ENCODE results near the gene ATP6V1G2. TPM values are rescaled to one million over a fixed set of nuclear protein-coding genes. Genes with fewer than 3 reads are reported as not detected.
"Not testable (repeated sequence)": the region's sequence is repeated elsewhere in the genome, so short reads cannot be mapped to it uniquely, and the experiment has no call there.

The ATP6V1G2 gene
- total RNA-seq, 1 experiment from 2014 or later: 0.14 TPM

GRCh38 chr6:31534011-31534410 lies 12.4 kb downstream of the ATP6V1G2 start:
- no peak for DNase-seq (ENCODE audit: low read depth)
- in situ Hi-C loops (cut with HindIII; ENCODE audit: low pct_unique_long_range_greater_than_20kb, low sequenced_read_pairs): no loop called here

- DNase-seq (ENCODE audit: low read depth): no peak
- in situ Hi-C loops (cut with HindIII; ENCODE audit: low pct_unique_long_range_greater_than_20kb, low sequenced_read_pairs): no loop called here
Observed at GRCh38 chr6:31533455-31533841, 13.0 kb downstream of the ATP6V1G2 start.

GRCh38 chr6:31532644-31533454 lies 13.6 kb downstream of the ATP6V1G2 start:
- in situ Hi-C loops (cut with HindIII; ENCODE audit: low pct_unique_long_range_greater_than_20kb, low sequenced_read_pairs): no loop called here
- no peak for DNase-seq (ENCODE audit: low read depth)

GRCh38 chr6:31531771-31532643 lies 14.4 kb downstream of the ATP6V1G2 start:
- no peak for DNase-seq (ENCODE audit: low read depth)
- in situ Hi-C loops (cut with HindIII; ENCODE audit: low pct_unique_long_range_greater_than_20kb, low sequenced_read_pairs): no loop called here

GRCh38 chr6:31531162-31531561 lies 15.2 kb downstream of the ATP6V1G2 start:
- in situ Hi-C loops (cut with HindIII; ENCODE audit: low pct_unique_long_range_greater_than_20kb, low sequenced_read_pairs): no loop called here
- no peak for DNase-seq (ENCODE audit: low read depth)

- DNase-seq (ENCODE audit: low read depth): no peak
- in situ Hi-C loops (cut with HindIII; ENCODE audit: low pct_unique_long_range_greater_than_20kb, low sequenced_read_pairs): no loop called here
Observed at GRCh38 chr6:31530659-31531058, 15.7 kb downstream of the ATP6V1G2 start.

GRCh38 chr6:31529329-31530150 lies 16.9 kb downstream of the ATP6V1G2 start:
- DNase-seq (ENCODE audit: low read depth): no peak
- in situ Hi-C loops (cut with HindIII; ENCODE audit: low pct_unique_long_range_greater_than_20kb, low sequenced_read_pairs): no loop called here

- no peak for DNase-seq (ENCODE audit: low read depth)
- in situ Hi-C loops (cut with HindIII; ENCODE audit: low pct_unique_long_range_greater_than_20kb, low sequenced_read_pairs): no loop called here
Observed at GRCh38 chr6:31528821-31529328, 17.5 kb downstream of the ATP6V1G2 start, which contains the start of gene MCCD1. Gene MCCD1 (plus strand): TSS chr6:31528962. CDS start chr6:31529015, 53 bp downstream.

GRCh38 chr6:31528307-31528777 lies 18.1 kb downstream of the ATP6V1G2 start:
- DNase-seq (ENCODE audit: low read depth): no peak
- in situ Hi-C loops (cut with HindIII; ENCODE audit: low pct_unique_long_range_greater_than_20kb, low sequenced_read_pairs): no loop called here

GRCh38 chr6:31525932-31526591 lies 20.3 kb downstream of the ATP6V1G2 start:
- DNase-seq (ENCODE audit: low read depth): no peak
- in situ Hi-C loops (cut with HindIII; ENCODE audit: low pct_unique_long_range_greater_than_20kb, low sequenced_read_pairs): no loop called here

- DNase-seq (ENCODE audit: low read depth): no peak
Observed at GRCh38 chr6:31525553-31525931, 20.9 kb downstream of the ATP6V1G2 start.

GRCh38 chr6:31521835-31522234 lies 24.6 kb downstream of the ATP6V1G2 start:
- DNase-seq (ENCODE audit: low read depth): no peak
- in situ Hi-C loops (cut with HindIII; ENCODE audit: low pct_unique_long_range_greater_than_20kb, low sequenced_read_pairs): no loop called here

More at GRCh38 chr6:31525553-31525931, 20.9 kb downstream of the ATP6V1G2 start:
- in situ Hi-C loops (cut with HindIII; ENCODE audit: low pct_unique_long_range_greater_than_20kb, low sequenced_read_pairs): no loop called here

- in situ Hi-C loops (cut with HindIII; ENCODE audit: low pct_unique_long_range_greater_than_20kb, low sequenced_read_pairs): no loop called here
- no peak for DNase-seq (ENCODE audit: low read depth)
Observed at GRCh38 chr6:31513456-31514165, 32.8 kb downstream of the ATP6V1G2 start.

- DNase-seq (ENCODE audit: low read depth): no peak
- in situ Hi-C loops (cut with HindIII; ENCODE audit: low pct_unique_long_range_greater_than_20kb, low sequenced_read_pairs): no loop called here
Observed at GRCh38 chr6:31510007-31510406, 36.4 kb downstream of the ATP6V1G2 start.

- DNase-seq (ENCODE audit: low read depth); in situ Hi-C loops (cut with HindIII; ENCODE audit: low pct_unique_long_range_greater_than_20kb, low sequenced_read_pairs): not testable (repeated sequence)
Observed at GRCh38 chr6:31509036-31509435, 37.4 kb downstream of the ATP6V1G2 start.

GRCh38 chr6:31502586-31502985 lies 43.8 kb downstream of the ATP6V1G2 start:
- in situ Hi-C loops (cut with HindIII; ENCODE audit: low pct_unique_long_range_greater_than_20kb, low sequenced_read_pairs): no loop called here
- DNase-seq (ENCODE audit: low read depth): no peak

- in situ Hi-C loops (cut with HindIII; ENCODE audit: low pct_unique_long_range_greater_than_20kb, low sequenced_read_pairs): not testable (repeated sequence)
Observed at GRCh38 chr6:31499648-31500047, 46.8 kb downstream of the ATP6V1G2 start.

More at GRCh38 chr6:31499648-31500047, 46.8 kb downstream of the ATP6V1G2 start:
- not testable (repeated sequence) for DNase-seq (ENCODE audit: low read depth)
